ENCODE results near the gene SLC25A39. TPM values are rescaled to one million over a fixed set of nuclear protein-coding genes. Genes with fewer than 3 reads are reported as not detected.

Gene SLC25A39
- total and polyA plus RNA-seq, 9 of the 15 experiments (the other 6 are each of a cell fraction or from before 2014, with no cell fraction given): 4.8 to 267 (median 140) TPM

GRCh38 chr17:44344939-44345453 lies 20.4 kb upstream of the SLC25A39 start, which contains the start of gene GRN (continued):
- no peak for TF ChIP-seq FOXP4 (CRISPR knock-in tag; IDR thresholded peaks at IDR 0.05; ENCODE audit: borderline replicate concordance)
- peak; percentile 96 for TF ChIP-seq C11orf30 (IDR thresholded peaks at IDR 0.05; ENCODE audit: low read depth)
- TF ChIP-seq ZBTB8A (IDR thresholded peaks at IDR 0.05; ENCODE audit: partially characterized antibody): no peak
- no peak for TF ChIP-seq RBM14 (IDR thresholded peaks at IDR 0.05; ENCODE audit: borderline replicate concordance, insufficient read depth, low read depth, low read length)
- TF ChIP-seq THAP12 (CRISPR knock-in tag; IDR thresholded peaks at IDR 0.05): no peak
- TF ChIP-seq ZSCAN29 (IDR thresholded peaks at IDR 0.05): no peak
- no peak for TF ChIP-seq BDP1 (IDR thresholded peaks at IDR 0.05; ENCODE audit: insufficient read depth, insufficient read length)
- TF ChIP-seq TGIF2 (CRISPR knock-in tag; IDR thresholded peaks at IDR 0.05): no peak
- no peak for TF ChIP-seq ZNF280A (IDR thresholded peaks at IDR 0.05; ENCODE audit: low read depth, partially characterized antibody)
- no peak for TF ChIP-seq SMARCC2 (IDR thresholded peaks at IDR 0.05; ENCODE audit: low read depth)
- TF ChIP-seq RREB1 (CRISPR knock-in tag; IDR thresholded peaks at IDR 0.05): no peak
- TF ChIP-seq SLC30A9 (CRISPR knock-in tag; IDR thresholded peaks at IDR 0.05): no peak
